Measurements from ENCODE around the gene THAP10.
"Not testable (repeated sequence)": the region's sequence is repeated elsewhere in the genome, so short reads cannot be mapped to it uniquely, and the experiment has no call there.

Gene THAP10

DNA sequence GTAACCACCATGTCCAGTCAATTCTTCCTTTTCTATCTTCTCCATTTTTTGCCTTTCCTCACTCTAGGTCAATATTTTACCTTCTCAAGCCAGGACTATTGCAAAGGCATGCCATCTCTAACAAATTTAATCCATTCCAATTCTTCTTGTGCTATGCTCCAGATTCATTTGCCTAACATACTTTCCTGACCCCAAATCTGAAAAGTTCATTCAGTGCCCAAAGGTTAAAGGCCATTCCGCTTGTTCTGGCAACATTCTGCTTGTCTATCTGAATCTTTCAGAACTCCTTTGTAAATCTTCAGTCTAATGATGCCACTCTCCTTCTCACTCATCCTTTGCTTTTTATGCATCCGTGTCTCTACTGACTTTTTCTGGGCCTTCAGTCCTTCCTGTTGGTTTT lies 15.6 kb downstream of the THAP10 start:
- no peaks in the 10 kb centered on the region for H3K9me3 ChIP-seq
- H3K4me3 ChIP-seq, result no peak overlapping the region
- intact Hi-C loops (cut with DNase I; ENCODE audit: low total_unique reads), result loop anchor here (2.0 kb wide), 1 partner anchor 54 kb away; no protein-coding TSS in a partner anchor
- H3K27me3 ChIP-seq, result no peaks in the 10 kb centered on the region
- H3K36me3 ChIP-seq, result no peaks in the 10 kb centered on the region
- no peak for DNase-seq
- no peaks in the 10 kb centered on the region for H3K4me1 ChIP-seq
- H3K27ac ChIP-seq, result no peak overlapping the region
- TF ChIP-seq, protein P1, sequence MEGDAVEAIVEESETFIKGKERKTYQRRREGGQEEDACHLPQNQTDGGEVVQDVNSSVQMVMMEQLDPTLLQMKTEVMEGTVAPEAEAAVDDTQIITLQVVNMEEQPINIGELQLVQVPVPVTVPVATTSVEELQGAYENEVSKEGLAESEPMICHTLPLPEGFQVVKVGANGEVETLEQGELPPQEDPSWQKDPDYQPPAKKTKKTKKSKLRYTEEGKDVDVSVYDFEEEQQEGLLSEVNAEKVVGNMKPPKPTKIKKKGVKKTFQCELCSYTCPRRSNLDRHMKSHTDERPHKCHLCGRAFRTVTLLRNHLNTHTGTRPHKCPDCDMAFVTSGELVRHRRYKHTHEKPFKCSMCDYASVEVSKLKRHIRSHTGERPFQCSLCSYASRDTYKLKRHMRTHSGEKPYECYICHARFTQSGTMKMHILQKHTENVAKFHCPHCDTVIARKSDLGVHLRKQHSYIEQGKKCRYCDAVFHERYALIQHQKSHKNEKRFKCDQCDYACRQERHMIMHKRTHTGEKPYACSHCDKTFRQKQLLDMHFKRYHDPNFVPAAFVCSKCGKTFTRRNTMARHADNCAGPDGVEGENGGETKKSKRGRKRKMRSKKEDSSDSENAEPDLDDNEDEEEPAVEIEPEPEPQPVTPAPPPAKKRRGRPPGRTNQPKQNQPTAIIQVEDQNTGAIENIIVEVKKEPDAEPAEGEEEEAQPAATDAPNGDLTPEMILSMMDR (IDR thresholded peaks at IDR 0.05), result no peak

DNA sequence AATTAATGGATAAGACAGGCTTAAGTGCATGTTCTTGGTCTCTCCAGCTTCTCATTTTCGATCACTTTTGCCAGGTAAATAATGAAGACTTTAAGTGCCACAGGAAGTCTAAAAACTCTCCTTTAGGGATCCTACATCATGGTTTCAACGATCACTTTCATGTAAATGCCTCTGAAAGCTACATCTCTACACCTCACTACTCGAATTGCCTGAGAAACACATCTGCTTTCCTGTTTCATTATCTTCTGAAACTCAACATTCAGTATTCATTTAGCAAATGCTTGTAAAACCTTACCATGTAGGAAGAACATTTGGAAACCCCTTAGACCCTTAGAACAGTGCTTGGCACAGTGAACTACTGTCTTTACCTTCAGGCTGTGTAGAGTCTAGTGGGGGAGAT lies 16.2 kb downstream of the THAP10 start:
- Histone ChIP-seq H3K4me1 (no peaks in the 10 kb centered on the region), H3K9me3 (no peaks in the 10 kb centered on the region), H3K36me3 (no peaks in the 10 kb centered on the region), H3K27me3 (no peaks in the 10 kb centered on the region), H3K27ac (no peak overlapping the region), H3K4me3 (no peak overlapping the region)
- TF ChIP-seq, protein P1 (IDR thresholded peaks at IDR 0.05), result no peak
- no peak for DNase-seq
- intact Hi-C loops (cut with DNase I; ENCODE audit: low total_unique reads), result loop anchor here (2.0 kb wide), 1 partner anchor 53 kb away; no protein-coding TSS in a partner anchor

DNA sequence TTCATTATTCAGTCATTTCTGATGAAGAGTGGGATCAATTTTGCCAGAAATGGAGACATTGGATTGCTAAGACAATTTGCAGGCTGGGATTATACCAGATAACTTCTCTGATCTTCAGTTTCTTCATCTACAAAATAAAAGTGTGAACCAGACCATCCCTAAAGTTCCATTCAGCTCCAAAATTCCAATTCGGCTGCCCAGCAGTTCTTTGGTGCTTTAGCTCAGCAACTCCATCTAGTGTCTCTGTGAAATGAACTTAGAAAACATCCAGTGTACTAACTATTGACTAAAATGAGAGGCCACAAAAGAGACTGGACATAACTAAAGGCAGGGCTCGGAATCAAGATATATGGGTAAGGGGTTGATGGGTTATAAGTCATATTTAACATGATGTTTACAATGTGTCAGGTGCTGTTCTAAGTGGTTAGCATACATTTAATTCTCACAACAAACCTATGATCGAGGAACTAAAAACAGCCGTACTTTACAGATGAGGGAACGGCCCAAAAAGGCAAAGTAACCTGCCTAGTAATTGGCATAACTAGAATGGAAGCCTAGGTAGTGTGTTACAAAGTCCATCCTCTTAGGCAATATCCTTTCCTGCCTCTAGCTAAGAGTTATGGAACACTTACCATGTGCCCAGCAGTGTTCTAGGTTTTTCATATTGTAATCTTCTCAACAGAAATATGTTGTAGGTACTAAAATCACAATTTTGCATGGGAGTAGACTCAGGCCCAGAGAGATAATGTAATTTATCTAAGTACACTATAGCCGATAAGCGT lies 17.0 kb downstream of the THAP10 start:
- H3K9me3 ChIP-seq, result no peaks in the 10 kb centered on the region
- intact Hi-C loops (cut with DNase I; ENCODE audit: low total_unique reads), result no loop called here
- no peaks in the 10 kb centered on the region for H3K36me3 ChIP-seq
- H3K27me3 ChIP-seq, result no peaks in the 10 kb centered on the region
- TF ChIP-seq, protein P1 (IDR thresholded peaks at IDR 0.05), result peak; percentile 58 to 71
- H3K4me3 ChIP-seq, result no peak overlapping the region
- no peak for DNase-seq
- H3K27ac ChIP-seq, result no peak overlapping the region
- H3K4me1 ChIP-seq, result peaks cover 0 to 3% (median under 1%) of the 10 kb centered on the region in 4 donors

DNA sequence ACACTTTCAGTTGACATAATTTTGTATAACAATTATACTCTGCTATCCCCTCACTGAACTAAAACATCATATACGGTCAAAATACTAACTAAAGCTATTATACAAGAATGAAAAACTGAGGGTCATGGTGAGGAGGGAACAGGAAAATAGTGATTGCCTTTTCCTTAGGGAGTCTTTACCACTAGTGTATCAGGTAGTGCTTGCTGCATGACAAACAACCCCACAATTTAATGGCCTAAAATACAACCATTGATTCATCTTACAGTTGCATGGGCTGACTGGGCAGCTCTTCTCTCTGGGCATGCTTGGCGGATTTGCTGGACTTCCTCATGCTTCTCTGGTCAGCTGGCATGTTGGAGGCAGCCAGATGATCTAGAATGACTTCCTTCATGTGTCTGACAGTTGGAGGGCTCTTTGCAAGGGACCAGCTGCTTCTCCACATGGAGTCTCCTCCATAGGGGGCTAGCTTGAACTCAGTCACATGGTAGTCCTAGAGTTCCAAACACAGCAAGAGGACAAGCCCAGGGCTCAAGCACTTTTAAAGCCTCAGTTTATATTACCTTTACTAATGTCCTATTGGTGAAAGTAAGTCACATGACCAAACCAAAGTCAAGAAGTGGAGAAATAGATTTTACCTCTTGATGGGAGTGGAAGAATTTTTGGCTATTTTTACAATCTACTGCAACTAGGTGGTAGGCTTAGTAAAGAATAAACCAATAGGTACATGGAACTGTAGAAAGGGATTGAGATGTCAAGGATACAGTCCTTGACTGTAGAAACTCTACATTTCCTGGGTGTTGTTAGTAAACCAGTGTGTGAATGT lies 18.8 kb downstream of the THAP10 start:
- Histone ChIP-seq H3K27ac (no peak overlapping the region), H3K27me3 (no peaks in the 10 kb centered on the region), H3K36me3 (no peaks in the 10 kb centered on the region), H3K4me1 (peaks cover 0 to 7% (median 3%) of the 10 kb centered on the region in 4 donors), H3K9me3 (no peaks in the 10 kb centered on the region), H3K4me3 (no peak overlapping the region)
- TF ChIP-seq, protein P1 (IDR thresholded peaks at IDR 0.05), result no peak
- intact Hi-C loops (cut with DNase I; ENCODE audit: low total_unique reads), result no loop called here
- DNase-seq, result no peak

DNA sequence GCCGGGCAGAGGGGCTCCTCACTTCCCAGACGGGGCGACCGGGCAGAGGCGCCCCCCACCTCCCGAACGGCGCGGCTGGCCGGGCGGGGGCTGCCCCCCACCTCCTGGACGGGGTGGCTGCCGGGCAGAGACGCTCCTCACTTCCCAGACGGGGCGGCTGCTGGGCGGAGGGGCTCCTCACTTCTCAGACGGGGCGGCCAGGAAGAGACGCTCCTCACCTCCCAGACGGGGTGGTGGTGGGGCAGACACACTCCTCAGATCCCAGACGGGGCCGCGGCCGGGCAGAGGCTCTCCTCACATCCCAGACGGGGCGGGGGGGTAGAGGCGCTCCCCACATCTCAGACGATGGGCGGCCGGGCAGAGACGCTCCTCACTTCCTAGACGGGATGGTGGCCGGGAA lies 20.7 kb downstream of the THAP10 start:
- H3K27me3 ChIP-seq; H3K9me3 ChIP-seq; H3K4me3 ChIP-seq; DNase-seq; intact Hi-C loops (cut with DNase I; ENCODE audit: low total_unique reads); H3K27ac ChIP-seq; H3K36me3 ChIP-seq; H3K4me1 ChIP-seq: not testable (repeated sequence)

DNA sequence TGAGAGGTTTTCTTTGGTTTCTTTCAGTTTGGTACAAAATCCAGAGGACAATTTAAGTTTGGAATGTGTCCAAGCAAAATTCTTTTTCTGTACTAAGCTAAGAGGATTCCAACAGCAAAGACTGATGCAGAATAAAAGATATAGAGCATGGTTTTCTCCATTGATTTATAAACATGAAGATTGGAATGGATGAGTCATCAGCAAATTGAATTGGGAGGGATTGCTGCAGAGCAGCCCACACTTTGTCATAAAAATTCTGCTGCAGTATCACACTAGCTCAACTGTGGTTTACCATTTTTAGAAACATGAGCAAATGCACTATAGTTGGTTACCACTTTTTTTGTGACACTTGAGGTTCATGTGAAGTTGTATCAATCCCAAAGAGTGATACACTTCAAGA lies 22.2 kb downstream of the THAP10 start:
- H3K9me3 ChIP-seq, result no peaks in the 10 kb centered on the region
- no peak overlapping the region for H3K4me3 ChIP-seq
- intact Hi-C loops (cut with DNase I; ENCODE audit: low total_unique reads), result no loop called here
- no peaks in the 10 kb centered on the region for H3K27me3 ChIP-seq
- TF ChIP-seq, protein P1 (IDR thresholded peaks at IDR 0.05), result no peak
- no peaks in the 10 kb centered on the region for H3K36me3 ChIP-seq
- DNase-seq, result no peak
- no peak overlapping the region for H3K27ac ChIP-seq
- peaks cover 0 to 7% (median 3%) of the 10 kb centered on the region in 4 donors for H3K4me1 ChIP-seq
